Skeletal muscle satellite cell (primary cell): ENCODE measurements around the gene KRT9.

Experiments used
- H3K27me3 ChIP-seq: 2 replicates; pipeline ENCODE4 v1.7.0; 2013; ENCODE audit warnings: low read length; ENCODE audit not compliant: control insufficient read depth, insufficient read depth
- H3K36me3 ChIP-seq: 2 replicates; pipeline ENCODE4 v1.7.0; 2013; ENCODE audit warnings: mild to moderate bottlenecking, control low read depth, low read length; ENCODE audit not compliant: insufficient read depth
- H3K4me1 ChIP-seq: 2 replicates; pipeline ENCODE4 v1.7.0; 2013; ENCODE audit warnings: low read length; ENCODE audit not compliant: control insufficient read depth, insufficient read depth
- H3K4me2 ChIP-seq: 2 replicates; pipeline ENCODE4 v1.7.0; 2013; ENCODE audit warnings: mild to moderate bottlenecking, low read length
- H3K4me3 ChIP-seq: 2 replicates; pipeline ENCODE4 v1.7.0; 2013; ENCODE audit warnings: low read length
- H3K9ac ChIP-seq: 2 replicates; pipeline ENCODE4 v1.7.0; 2013; ENCODE audit warnings: mild to moderate bottlenecking, low read depth, low read length, moderate library complexity
- H3K9me3 ChIP-seq: replicated peaks from 2 replicates; pipeline ENCODE4 v1.7.0; 2013; ENCODE audit warnings: mild to moderate bottlenecking, control low read depth, low read length

KRT9 gene

GRCh38 chr17:41563607-41564170, 8.2 kb downstream of the KRT9 start:
- Histone ChIP-seq H3K4me2 (no peak overlapping the region), H3K27me3 (peaks cover 57% of the 10 kb centered on the region), H3K4me3 (no peak overlapping the region), H3K9me3 (no peaks in the 10 kb centered on the region), H3K36me3 (no peaks in the 10 kb centered on the region), H3K4me1 (no peaks in the 10 kb centered on the region), H3K9ac (no peak overlapping the region)

GRCh38 chr17:41561554-41561953, 10.3 kb downstream of the KRT9 start:
- no peak overlapping the region for H3K4me2 ChIP-seq
- H3K4me1 ChIP-seq, result no peaks in the 10 kb centered on the region
- H3K36me3 ChIP-seq, result no peaks in the 10 kb centered on the region
- no peak overlapping the region for H3K9ac ChIP-seq
- no peak overlapping the region for H3K4me3 ChIP-seq
- peaks cover 65% of the 10 kb centered on the region for H3K27me3 ChIP-seq
- H3K9me3 ChIP-seq, result no peaks in the 10 kb centered on the region

GRCh38 chr17:41559548-41559947, 12.3 kb downstream of the KRT9 start:
- no peaks in the 10 kb centered on the region for H3K4me1 ChIP-seq
- H3K4me2 ChIP-seq, result no peak overlapping the region
- H3K9me3 ChIP-seq, result no peaks in the 10 kb centered on the region
- H3K9ac ChIP-seq, result no peak overlapping the region
- no peaks in the 10 kb centered on the region for H3K36me3 ChIP-seq
- no peak overlapping the region for H3K4me3 ChIP-seq
- peaks cover 65% of the 10 kb centered on the region for H3K27me3 ChIP-seq

- Histone ChIP-seq H3K4me3 (no peak overlapping the region), H3K9me3 (no peaks in the 10 kb centered on the region), H3K9ac (no peak overlapping the region), H3K27me3 (peaks cover 59% of the 10 kb centered on the region), H3K4me2 (no peak overlapping the region), H3K4me1 (no peaks in the 10 kb centered on the region), H3K36me3 (no peaks in the 10 kb centered on the region)
Measured at GRCh38 chr17:41556931-41557330, 14.9 kb downstream of the KRT9 start.

GRCh38 chr17:41556306-41556705, 15.6 kb downstream of the KRT9 start:
- Histone ChIP-seq H3K4me3 (no peak overlapping the region), H3K36me3 (no peaks in the 10 kb centered on the region), H3K4me1 (no peaks in the 10 kb centered on the region), H3K27me3 (peaks cover 58% of the 10 kb centered on the region), H3K9me3 (no peaks in the 10 kb centered on the region), H3K4me2 (no peak overlapping the region), H3K9ac (no peak overlapping the region)

- no peak overlapping the region for H3K4me3 ChIP-seq
- H3K9me3 ChIP-seq, result no peaks in the 10 kb centered on the region
- H3K4me1 ChIP-seq, result no peaks in the 10 kb centered on the region
- H3K9ac ChIP-seq, result no peak overlapping the region
- peaks cover 49% of the 10 kb centered on the region for H3K27me3 ChIP-seq
- H3K4me2 ChIP-seq, result no peak overlapping the region
- H3K36me3 ChIP-seq, result no peaks in the 10 kb centered on the region
Measured at GRCh38 chr17:41555105-41555887, 16.6 kb downstream of the KRT9 start.

GRCh38 chr17:41553987-41554680, 17.7 kb downstream of the KRT9 start:
- no peaks in the 10 kb centered on the region for H3K9me3 ChIP-seq
- peaks cover 46% of the 10 kb centered on the region for H3K27me3 ChIP-seq
- no peak overlapping the region for H3K4me2 ChIP-seq
- H3K4me3 ChIP-seq, result no peak overlapping the region
- H3K4me1 ChIP-seq, result peaks cover 6% of the 10 kb centered on the region
- H3K36me3 ChIP-seq, result no peaks in the 10 kb centered on the region
- no peak overlapping the region for H3K9ac ChIP-seq

GRCh38 chr17:41553176-41553575, 18.7 kb downstream of the KRT9 start:
- Histone ChIP-seq H3K4me1 (peaks cover 16% of the 10 kb centered on the region), H3K27me3 (peaks cover 40% of the 10 kb centered on the region)

GRCh38 chr17:41552455-41552854, 19.4 kb downstream of the KRT9 start:
- peaks cover 21% of the 10 kb centered on the region for H3K4me1 ChIP-seq
- no peak overlapping the region for H3K4me2 ChIP-seq
- no peaks in the 10 kb centered on the region for H3K9me3 ChIP-seq
- H3K27me3 ChIP-seq, result peaks cover 33% of the 10 kb centered on the region
- no peak overlapping the region for H3K4me3 ChIP-seq
- H3K36me3 ChIP-seq, result no peaks in the 10 kb centered on the region
- H3K9ac ChIP-seq, result no peak overlapping the region

More at GRCh38 chr17:41553176-41553575, 18.7 kb downstream of the KRT9 start:
- Histone ChIP-seq H3K36me3 (no peaks in the 10 kb centered on the region), H3K4me2 (no peak overlapping the region), H3K4me3 (no peak overlapping the region), H3K9ac (no peak overlapping the region), H3K9me3 (no peaks in the 10 kb centered on the region)

GRCh38 chr17:41551365-41551764, 20.5 kb downstream of the KRT9 start:
- Histone ChIP-seq H3K36me3 (no peaks in the 10 kb centered on the region), H3K4me3 (no peak overlapping the region), H3K27me3 (peaks cover 22% of the 10 kb centered on the region), H3K4me1 (peaks cover 26% of the 10 kb centered on the region), H3K4me2 (no peak overlapping the region), H3K9ac (no peak overlapping the region), H3K9me3 (no peaks in the 10 kb centered on the region)

- Histone ChIP-seq H3K36me3 (no peaks in the 10 kb centered on the region), H3K4me1 (peaks cover 26% of the 10 kb centered on the region), H3K27me3 (peaks cover 8% of the 10 kb centered on the region), H3K4me3 (no peak overlapping the region), H3K9me3 (no peaks in the 10 kb centered on the region), H3K4me2 (no peak overlapping the region), H3K9ac (peak overlapping the region; percentile 5)
Measured at GRCh38 chr17:41549596-41550039, 22.2 kb downstream of the KRT9 start.
